Measurements from ENCODE around the gene TMED10. TPM values are rescaled to one million over a fixed set of nuclear protein-coding genes. Genes with fewer than 3 reads are reported as not detected.
A peak's percentile ranks its signal among the peaks of the same experiment; 100 is the strongest.

TMED10 gene
- total RNA-seq, 2 donors from 2014 or later, result 320 to 397 TPM

DNA sequence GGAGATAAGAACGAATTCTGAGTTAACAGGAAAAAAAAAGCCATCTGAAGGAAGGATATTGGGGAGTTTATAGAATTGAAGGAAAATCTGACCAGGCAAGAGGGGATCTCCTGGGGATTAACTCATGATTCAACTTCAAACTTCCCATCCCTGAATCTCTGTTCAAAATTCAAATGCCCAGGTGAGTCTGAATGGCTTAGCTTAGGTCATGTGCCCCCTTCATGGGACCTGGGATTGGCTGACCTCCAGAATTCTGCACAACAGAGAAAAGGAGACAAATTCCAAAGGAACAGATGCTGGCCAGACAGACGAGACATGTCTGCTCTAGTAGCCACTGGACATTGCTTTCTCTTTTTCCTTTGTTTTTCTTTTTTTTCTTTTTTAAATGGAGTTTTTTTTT is 26.2 kb upstream of the TMED10 start:
- 81% methylated on average over 2 of the region's 2 CpGs for WGBS
- H3K9me3 ChIP-seq, result no peaks in the 10 kb centered on the region
- no peak for TF ChIP-seq POLR2A (IDR thresholded peaks at IDR 0.05)
- no peak for TF ChIP-seq POLR2AphosphoS5 (IDR thresholded peaks at IDR 0.05)
- TF ChIP-seq, protein P1, sequence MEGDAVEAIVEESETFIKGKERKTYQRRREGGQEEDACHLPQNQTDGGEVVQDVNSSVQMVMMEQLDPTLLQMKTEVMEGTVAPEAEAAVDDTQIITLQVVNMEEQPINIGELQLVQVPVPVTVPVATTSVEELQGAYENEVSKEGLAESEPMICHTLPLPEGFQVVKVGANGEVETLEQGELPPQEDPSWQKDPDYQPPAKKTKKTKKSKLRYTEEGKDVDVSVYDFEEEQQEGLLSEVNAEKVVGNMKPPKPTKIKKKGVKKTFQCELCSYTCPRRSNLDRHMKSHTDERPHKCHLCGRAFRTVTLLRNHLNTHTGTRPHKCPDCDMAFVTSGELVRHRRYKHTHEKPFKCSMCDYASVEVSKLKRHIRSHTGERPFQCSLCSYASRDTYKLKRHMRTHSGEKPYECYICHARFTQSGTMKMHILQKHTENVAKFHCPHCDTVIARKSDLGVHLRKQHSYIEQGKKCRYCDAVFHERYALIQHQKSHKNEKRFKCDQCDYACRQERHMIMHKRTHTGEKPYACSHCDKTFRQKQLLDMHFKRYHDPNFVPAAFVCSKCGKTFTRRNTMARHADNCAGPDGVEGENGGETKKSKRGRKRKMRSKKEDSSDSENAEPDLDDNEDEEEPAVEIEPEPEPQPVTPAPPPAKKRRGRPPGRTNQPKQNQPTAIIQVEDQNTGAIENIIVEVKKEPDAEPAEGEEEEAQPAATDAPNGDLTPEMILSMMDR (IDR thresholded peaks at IDR 0.05), result no peak
- no peak overlapping the region for H3K27ac ChIP-seq
- intact Hi-C loops (cut with DNase I), result no loop called here
- H3K36me3 ChIP-seq, result no peaks in the 10 kb centered on the region
- no peaks in the 10 kb centered on the region for H3K27me3 ChIP-seq (replicated peaks; ENCODE audit: insufficient read depth)
- H3K4me3 ChIP-seq, result no peak overlapping the region
- DNase-seq (ENCODE audit: low spot score), result no peak
- H3K4me1 ChIP-seq (replicated peaks), result peaks cover 4% of the 10 kb centered on the region

DNA sequence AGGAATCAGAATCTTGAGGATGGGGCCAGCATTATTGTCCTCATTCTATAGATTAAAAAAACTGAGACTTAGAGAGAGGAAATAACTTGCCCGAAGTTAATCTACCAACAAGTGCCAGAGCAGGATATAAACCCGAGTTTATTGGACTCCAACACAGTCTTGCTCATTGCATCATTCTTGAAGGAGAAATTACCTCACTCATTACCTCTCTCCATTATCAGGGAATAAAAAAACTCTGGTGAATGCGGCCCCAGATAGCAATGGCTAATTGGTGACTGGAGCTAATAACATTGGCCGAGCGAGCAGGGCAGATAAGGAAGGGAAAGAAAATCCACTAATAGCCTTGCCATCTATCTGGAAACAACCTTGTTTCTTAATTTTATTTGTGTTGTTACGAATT is 24.7 kb upstream of the TMED10 start:
- Histone ChIP-seq H3K9me3 (no peaks in the 10 kb centered on the region), H3K27me3 (replicated peaks; ENCODE audit: insufficient read depth) (no peaks in the 10 kb centered on the region), H3K4me3 (no peak overlapping the region), H3K4me1 (replicated peaks) (peaks cover 4% of the 10 kb centered on the region), H3K36me3 (no peaks in the 10 kb centered on the region), H3K27ac (peak overlapping the region; percentile 74 to 78)
- TF ChIP-seq POLR2A (IDR thresholded peaks at IDR 0.05) (no peak), POLR2AphosphoS5 (IDR thresholded peaks at IDR 0.05) (no peak)
- TF ChIP-seq, protein P1 (IDR thresholded peaks at IDR 0.05), result no peak
- DNase-seq (ENCODE audit: low spot score), result no peak
- intact Hi-C loops (cut with DNase I), result no loop called here
- WGBS, result 63% methylated on average over 6 of the region's 6 CpGs

DNA sequence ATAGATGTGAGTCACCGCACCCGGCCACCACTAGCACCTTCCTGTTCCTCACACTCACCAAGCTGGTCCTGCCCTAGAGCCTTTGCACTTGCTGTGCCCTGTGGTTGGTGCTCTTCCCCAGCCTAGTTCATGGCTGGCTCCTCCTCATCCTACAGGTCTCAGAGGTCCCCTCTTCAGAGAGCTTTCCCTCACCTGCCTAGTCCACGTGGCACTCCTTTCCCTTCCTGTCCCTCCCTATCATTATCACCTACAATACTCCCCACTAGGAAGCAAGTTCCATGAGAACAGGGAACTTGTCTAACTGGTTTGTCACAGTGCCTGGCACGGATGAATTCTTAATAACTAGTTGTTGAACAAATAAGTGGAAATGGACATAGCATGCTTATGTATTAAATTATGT is 24.0 kb upstream of the TMED10 start:
- no peaks in the 10 kb centered on the region for H3K27me3 ChIP-seq (replicated peaks; ENCODE audit: insufficient read depth)
- 28% methylated on average over 4 of the region's 4 CpGs for WGBS

DNA sequence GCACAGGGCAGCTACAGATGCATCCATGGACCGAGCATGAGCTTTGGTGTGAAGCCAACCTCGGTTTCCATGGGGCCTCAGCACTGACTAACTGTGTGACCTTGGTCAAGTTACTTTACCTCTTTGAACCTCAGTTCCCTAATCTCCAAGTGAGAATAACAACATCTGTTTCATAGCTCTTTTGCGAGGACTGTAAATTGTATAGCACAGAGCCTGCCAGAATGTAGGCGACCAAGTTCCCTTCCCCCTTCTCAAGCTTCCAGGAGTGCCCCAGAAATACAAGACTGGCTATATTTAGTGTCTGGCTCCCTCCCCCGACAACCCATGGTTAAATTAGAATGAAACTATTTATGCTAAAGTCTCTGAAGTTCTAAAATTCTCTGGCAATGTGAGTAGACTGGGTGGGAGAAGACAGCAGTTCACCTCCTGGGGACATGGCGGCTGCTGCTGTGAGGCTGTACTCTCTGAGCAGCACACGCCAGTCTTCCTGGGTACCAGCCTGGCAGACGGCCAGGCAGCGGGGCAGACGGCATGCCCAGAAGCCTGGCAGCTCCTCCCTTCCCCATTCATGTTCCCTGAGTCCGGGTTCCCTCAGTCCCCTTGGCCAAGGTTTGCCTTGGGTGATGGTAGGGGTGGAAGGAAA is 22.0 kb upstream of the TMED10 start:
- intact Hi-C loops (cut with DNase I), result no loop called here
- Histone ChIP-seq H3K27me3 (replicated peaks; ENCODE audit: insufficient read depth) (no peaks in the 10 kb centered on the region), H3K4me1 (replicated peaks) (peaks cover 4% of the 10 kb centered on the region), H3K4me3 (no peak overlapping the region), H3K27ac (no peak overlapping the region), H3K9me3 (no peaks in the 10 kb centered on the region), H3K36me3 (no peaks in the 10 kb centered on the region)
- TF ChIP-seq POLR2A (IDR thresholded peaks at IDR 0.05) (no peak), POLR2AphosphoS5 (IDR thresholded peaks at IDR 0.05) (no peak)
- TF ChIP-seq, protein P1 (IDR thresholded peaks at IDR 0.05), result no peak
- WGBS, result 35% methylated on average over 11 of the region's 11 CpGs
- no peak for DNase-seq (ENCODE audit: low spot score)

More for the DNA sequence above, 24.0 kb upstream of the TMED10 start:
- H3K4me1 ChIP-seq (replicated peaks), result peaks cover 4% of the 10 kb centered on the region
- peak overlapping the region; percentile 74 to 78 for H3K27ac ChIP-seq
- intact Hi-C loops (cut with DNase I), result no loop called here
- no peaks in the 10 kb centered on the region for H3K36me3 ChIP-seq
- peak; percentile 84 for DNase-seq (ENCODE audit: low spot score)
- H3K9me3 ChIP-seq, result no peaks in the 10 kb centered on the region
- no peak overlapping the region for H3K4me3 ChIP-seq
- TF ChIP-seq POLR2AphosphoS5 (IDR thresholded peaks at IDR 0.05) (peak; percentile 93), POLR2A (IDR thresholded peaks at IDR 0.05) (no peak)
- TF ChIP-seq, protein P1 (IDR thresholded peaks at IDR 0.05), result peak in 1 of 4 experiments; percentile 19

DNA sequence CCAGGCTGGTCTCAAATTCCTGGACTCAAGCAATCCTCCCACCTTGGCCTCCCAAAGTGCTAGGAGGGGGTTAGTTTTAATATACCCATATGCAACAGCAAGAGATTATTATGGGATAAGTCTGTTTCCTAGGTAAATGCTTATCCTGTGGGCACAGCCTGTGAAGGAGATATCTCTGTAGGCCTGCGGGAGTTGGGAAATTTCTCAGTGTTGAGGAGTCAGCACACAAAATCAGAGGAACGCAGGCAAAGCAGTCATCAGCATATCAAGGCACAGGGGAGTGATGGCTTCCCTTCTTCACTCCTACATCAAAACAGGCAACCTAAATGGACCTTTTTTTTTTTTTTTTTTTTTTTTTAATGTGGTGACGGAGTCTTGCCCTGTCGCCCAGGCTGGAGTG is 20.9 kb upstream of the TMED10 start:
- Histone ChIP-seq H3K27me3 (replicated peaks; ENCODE audit: insufficient read depth) (no peaks in the 10 kb centered on the region), H3K9me3 (no peaks in the 10 kb centered on the region), H3K4me1 (replicated peaks) (peaks cover 4% of the 10 kb centered on the region), H3K36me3 (no peaks in the 10 kb centered on the region), H3K27ac (no peak overlapping the region), H3K4me3 (no peak overlapping the region)
- intact Hi-C loops (cut with DNase I), result no loop called here
- no peak for TF ChIP-seq POLR2A (IDR thresholded peaks at IDR 0.05)
- TF ChIP-seq, protein P1 (IDR thresholded peaks at IDR 0.05), result no peak
- no peak for TF ChIP-seq POLR2AphosphoS5 (IDR thresholded peaks at IDR 0.05)
- no peak for DNase-seq (ENCODE audit: low spot score)
- 94% methylated on average over 4 of the region's 4 CpGs for WGBS

Measured in prostate gland (tissue), 2 donors.